Hematopoietic multipotent progenitor cell treated with erythropoietin and hydrocortisone succinate and interleukin-3 and kit ligand, for 4 days (in vitro differentiated cells): ENCODE measurements around the gene CDC42EP1.
"Not testable (repeated sequence)": the region's sequence is repeated elsewhere in the genome, so short reads cannot be mapped to it uniquely, and the experiment has no call there.

Experiments
- DNase-seq: peaks from one replicate; pipeline ENCODE4 v3.0.0-alpha.2; 2015

Gene CDC42EP1, protein sequence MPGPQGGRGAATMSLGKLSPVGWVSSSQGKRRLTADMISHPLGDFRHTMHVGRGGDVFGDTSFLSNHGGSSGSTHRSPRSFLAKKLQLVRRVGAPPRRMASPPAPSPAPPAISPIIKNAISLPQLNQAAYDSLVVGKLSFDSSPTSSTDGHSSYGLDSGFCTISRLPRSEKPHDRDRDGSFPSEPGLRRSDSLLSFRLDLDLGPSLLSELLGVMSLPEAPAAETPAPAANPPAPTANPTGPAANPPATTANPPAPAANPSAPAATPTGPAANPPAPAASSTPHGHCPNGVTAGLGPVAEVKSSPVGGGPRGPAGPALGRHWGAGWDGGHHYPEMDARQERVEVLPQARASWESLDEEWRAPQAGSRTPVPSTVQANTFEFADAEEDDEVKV

GRCh38 chr22:37559901-37560607 is at the start of gene CDC42EP1:
Gene CDC42EP1 (plus strand): TSS chr22:37560480. CDS start chr22:37566350, 5,870 bp downstream.
- DNase-seq = no peak

DNA sequence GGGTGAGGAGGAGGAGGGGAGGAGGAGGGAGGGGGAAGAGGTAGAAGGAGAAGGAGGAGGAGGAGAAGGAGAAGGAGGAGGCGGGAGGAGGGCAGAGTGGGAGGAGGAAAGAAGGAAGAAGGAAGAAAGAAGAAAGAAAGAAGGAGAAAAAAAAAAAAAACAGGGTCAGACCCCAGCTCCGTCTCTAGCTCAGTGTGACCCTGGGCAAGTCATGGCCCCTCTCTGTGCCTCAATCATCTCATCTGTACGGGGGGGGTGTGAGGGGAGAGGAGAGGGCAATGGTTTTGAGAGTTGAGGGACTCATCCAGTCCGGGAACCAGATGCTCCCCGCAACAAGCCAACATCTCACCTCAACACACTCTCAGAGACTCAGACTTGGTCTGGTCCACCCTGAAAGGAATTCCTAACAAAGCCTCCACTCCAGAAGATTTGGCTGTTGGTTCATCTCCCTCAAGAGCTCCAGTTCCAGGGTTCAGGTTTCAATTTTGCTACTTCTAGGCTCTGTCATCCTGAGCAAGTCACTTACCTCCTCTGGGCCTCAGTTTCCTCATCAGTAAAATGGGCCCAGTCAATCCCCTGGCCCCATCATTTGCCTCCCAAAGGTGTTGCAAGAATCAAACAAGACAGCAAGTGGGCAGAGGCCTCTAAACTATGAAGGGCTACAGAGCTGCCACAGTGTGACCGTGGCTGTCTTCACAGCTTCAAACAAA is 48.7 kb upstream of the CDC42EP1 start:
- DNase-seq = no peak

GRCh38 chr22:37514526-37515051 is 45.7 kb upstream of the CDC42EP1 start:
- no peak for DNase-seq

DNA sequence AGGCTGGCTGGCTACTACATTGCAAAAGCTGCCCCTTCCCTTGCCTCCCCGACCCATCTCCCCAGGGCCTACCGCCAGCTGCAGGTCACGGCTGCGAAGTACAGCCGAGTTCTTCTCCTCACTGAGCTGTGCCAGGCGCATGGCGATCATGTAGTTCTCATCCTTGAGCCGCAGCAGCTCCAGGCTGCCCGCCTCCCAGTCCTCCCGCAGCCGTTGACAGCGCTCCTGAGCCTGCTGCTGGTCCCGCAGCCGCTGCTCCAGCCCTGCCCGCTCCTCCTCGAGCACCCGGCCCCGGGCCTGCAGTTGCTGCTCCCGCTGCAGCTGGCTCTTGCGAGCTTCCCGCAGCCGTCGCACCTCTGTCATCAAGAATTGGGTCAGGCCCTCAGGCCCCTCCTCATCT is 44.4 kb upstream of the CDC42EP1 start:
- DNase-seq = no peak

- DNase-seq = no peak
These were observed 43.8 kb upstream of the CDC42EP1 start for GRCh38 chr22:37516456-37516855.

- DNase-seq = no peak
These were observed 42.3 kb upstream of the CDC42EP1 start for GRCh38 chr22:37517826-37518450.

DNA sequence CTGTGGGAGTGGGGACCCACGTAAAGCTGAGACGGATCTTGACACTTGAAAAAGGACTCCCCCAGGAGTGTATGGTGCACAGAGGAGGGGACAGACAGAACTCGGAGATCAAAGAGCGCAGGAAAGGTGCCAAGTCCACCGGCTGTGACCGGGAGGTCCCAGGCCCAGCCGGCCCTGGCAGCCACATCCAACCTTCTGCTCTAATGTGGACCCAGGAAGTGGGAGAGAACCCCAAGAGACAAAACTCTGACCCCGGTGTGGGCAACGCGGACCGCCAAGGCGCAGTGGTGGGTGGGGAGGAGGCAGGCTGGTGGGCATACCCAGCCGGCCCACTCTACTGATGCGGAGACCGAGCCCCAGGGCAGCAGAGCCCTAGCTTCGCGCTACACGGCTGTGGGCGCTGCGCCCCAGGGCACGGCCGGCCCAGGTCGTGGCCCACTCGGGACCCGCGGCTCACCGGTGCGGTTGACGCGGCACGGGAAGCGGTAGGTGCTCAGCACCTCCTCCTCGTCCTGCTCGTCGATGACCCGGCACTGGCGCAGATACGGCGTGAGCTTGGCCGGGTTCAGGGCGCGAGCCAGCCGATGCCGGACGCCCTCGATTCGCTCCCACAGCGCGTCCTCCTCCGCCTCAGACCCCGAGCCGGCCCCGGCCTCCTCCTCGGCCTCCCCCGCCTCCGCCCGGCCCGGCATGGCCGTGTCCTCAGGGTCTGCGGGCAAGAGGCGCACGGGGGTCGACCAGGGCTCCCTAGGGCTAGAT is 41.6 kb upstream of the CDC42EP1 start:
- DNase-seq = no peak

DNA sequence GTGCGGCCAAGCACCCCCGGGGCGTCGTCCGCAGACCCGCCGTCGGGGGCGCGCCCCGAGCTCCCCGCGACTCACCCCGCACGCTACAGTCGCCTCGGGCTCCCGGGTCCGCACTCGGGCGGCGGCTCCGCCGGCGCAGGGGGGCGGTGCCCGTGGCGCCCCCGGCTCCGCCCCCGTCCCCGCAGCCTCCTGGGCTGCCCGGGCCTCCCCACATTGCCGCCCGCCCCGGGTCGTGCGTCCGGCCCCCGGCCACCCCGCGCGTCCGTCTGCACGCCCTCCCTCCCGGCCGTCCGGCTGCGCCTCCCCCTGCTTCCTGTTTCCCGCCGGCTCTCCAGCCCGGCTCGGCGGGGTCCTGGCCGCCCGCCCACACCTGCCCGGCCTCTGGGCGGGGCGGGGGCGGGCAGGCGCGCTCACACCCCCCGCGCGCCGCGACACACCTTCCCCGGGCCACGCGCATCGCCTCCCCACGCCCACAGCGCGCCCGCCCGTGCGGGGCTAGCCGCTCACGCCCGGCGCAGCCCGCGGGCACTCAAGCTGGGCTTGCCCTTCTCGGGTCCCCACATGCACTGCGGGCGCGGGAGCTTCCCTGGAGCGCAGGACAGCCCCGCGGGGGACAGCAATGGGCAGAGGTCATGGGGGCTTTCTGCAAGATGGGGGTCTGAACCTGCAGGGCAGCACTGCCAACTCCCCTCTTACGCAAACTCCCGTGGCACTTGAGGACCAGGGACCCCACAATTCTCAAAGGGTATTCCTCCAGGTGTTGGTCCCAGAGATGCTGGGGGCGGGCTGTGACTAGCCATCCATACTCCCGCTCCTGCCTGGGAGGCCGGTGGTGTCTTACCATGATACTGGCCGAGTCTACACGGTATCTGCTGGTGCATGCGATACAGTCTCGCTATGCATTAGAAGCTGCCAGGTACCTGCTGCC is 40.7 kb upstream of the CDC42EP1 start, which contains the start of gene CARD10:
Gene CARD10 (minus strand): TSS at position 148 of the 928 bp plus-strand sequence. CDS start 215 bp downstream, outside the sequence.
- DNase-seq = peak; percentile 35

DNA sequence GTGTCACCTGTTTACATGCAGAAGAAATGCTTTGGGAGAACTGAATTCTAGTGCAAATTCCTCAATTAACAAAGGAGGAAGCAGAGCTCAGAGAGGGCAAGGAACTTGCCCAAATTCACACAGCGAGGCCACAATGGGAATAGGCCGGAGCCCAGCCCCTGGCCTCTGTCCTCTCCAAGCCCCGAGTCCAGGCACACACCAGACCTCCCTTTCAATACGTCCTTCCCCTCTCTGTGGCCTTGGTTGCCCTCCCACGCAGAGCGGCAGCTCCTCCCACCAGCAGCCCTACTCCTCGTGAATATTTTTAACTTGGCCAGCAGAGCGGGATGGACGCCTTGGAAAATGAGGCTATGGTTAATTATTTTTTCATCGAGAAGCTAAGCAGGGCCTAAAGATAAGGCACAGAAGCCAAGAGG is 39.5 kb upstream of the CDC42EP1 start:
- DNase-seq = peak; percentile 70

DNA sequence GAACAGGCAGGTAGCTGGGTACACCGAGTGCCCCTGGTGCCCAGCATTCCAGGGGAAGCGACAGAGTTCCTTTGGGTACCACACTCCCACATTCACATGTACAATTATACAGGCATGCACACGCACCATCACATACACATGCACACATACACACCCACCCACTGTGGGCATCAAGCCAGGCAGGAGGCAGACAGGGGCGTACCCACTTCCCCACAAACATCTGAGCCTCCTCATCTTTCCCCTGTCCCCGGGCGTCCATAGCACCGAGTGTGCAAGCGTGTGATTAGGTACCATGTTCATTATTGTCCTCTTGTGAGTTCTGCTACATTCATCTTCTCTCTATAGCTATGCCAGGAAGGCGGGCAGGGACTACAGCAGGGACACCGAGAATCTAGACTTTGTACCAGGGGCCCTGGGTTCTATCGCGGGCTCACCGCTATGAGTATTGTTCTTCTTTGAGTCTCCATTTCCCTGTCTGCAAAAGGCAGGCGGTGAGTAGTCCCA is 39.0 kb upstream of the CDC42EP1 start:
- DNase-seq = peak; percentile 73

- no peak for DNase-seq
These were observed 37.8 kb upstream of the CDC42EP1 start for GRCh38 chr22:37522482-37522881.

- DNase-seq = no peak
These were observed 35.1 kb upstream of the CDC42EP1 start for GRCh38 chr22:37525073-37525745.

DNA sequence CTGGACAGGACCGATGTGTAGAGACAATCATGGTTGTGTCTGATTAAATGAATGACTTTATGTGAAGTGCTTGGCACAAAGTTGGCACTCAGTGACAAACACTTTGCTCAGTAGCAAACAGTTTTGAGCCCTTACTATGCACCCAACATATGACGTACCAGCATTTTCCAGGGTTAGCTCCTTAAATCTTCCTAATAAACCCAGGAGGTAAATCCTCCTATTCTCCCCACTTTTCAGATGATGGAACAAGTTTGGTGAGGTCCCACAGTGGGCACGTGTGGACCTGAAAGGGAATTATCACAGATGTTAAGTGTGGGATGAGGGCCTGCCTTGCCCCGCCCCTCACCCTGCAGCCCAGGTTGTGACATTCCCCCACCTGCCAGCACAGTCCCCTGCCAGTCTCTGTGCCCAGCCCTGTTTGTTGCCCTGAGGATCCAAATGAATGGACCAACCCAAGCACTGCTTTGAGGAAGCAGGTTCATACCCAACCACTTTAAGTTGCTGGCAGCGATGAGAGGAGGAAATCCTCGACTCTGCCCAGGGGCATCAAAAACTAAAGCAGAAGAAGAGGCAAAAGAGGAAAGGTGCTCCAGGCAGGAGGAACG is 34.4 kb upstream of the CDC42EP1 start:
- DNase-seq = no peak

DNA sequence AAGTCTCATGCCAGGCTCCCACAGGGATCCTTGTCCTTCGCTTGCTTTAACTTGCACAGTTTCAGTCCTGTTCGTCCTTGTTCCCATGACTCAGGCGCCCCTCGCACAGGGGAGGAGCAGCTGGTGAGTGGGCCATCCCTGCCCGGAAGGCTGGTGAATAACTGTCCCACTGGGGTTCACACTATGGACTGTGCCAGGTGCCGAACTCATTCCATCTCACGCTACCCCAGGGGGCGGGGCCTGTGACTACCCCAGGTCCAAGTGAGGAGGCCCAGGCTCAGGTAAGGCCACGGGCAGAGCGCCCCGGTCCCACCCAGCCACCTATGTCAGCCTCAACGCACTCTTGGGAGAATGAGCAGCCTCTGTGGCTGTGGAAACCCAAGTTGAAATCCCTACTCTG is 33.9 kb upstream of the CDC42EP1 start:
- DNase-seq = no peak

DNA sequence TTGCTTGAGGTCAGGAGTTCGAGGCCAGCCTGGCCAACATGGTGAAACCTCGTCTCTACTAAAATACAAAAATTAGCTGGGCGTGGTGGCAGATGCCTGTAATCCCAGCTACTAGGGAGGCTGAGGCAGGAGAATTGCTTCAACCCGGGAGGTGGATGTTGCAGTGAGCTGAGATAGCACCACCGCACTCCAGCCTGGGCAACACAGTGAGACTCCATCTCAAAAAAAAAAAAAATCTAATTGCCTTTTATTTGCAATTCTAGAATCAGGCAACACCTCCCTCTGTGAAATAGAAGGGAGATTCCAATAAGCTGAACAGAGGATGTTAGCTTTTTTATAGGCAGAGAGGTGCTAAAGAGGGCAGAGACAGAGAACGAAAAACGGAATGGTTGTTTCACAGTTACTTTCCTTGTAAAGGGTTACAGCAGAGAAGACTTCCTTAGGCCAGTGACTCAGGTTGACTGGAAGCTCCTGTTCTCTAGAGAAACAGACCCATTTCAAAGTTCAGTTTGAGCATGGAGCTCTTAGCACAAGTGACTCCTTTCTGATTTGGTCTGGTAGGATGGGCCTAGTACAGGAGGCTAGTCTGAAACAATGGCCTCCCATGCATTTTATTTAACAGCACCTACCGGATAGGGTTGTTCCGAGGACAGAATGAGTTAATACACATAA is 33.1 kb upstream of the CDC42EP1 start:
- not testable (repeated sequence) for DNase-seq

DNA sequence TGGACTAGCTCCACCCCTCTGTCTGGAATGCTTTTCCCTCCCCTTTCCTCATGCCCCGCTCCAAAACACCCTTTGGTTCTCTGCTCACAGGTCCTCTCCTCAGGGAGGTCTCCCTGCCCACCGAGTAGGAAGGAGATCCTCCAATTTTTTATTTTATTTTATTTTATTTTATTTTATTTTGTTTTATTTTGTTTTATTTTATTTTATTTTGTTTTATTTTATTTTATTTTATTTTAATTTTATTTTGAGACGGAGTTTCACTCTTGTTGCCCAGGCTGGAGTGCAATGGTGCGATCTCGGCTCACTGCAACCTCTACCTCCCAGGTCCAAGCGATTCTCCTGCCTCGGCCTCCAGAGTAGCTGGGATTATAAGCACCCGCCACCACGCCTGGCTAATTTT is 32.3 kb upstream of the CDC42EP1 start:
- not testable (repeated sequence) for DNase-seq

DNA sequence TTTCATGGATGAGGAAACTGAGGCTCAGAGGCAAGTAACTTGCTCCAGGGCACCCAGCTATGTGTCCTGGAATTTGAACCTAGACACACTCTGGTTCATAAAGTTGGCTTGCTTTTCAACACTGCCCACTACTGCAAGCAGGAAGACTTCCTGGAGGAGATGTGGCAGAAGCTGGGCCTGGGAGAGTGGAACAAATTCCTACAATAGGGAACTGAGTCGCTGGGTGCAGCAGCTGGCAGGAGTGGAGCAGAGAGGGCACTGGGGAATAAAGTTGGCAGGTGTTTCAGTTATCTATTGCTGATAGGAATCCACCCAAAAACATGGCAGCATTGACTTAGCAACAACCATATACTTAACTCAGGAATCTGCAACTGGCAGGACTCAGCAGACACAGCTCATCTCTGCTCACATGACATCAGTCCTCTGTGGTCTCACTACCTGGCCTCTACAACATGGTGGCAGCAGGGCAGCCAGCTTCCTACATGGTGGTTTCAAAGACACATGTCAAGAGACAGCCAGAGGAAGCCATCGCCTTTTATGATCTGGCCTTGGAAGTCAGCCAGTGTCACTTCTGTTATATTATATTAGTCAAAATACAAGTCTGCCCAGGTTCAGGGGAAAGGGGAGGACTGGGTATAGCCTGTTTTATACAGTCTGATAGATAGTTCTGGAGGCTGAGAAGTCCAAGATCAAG is 30.5 kb upstream of the CDC42EP1 start:
- peak; percentile 74 for DNase-seq

GRCh38 chr22:37533995-37534394 is 26.3 kb upstream of the CDC42EP1 start:
- peak; percentile 90 for DNase-seq
